HG03520 (cell line): Measurements from ENCODE around the gene P3H3.
A peak's percentile ranks its signal among the peaks of the same experiment; 100 is the strongest.

Experiments
- ATAC-seq: cut with Tn5 transposase; IDR thresholded peaks from one replicate; pipeline ENCODE4 v1.9.1; 2021; ENCODE audit warnings: mild to moderate bottlenecking, moderate library complexity; ENCODE audit not compliant: unreplicated experiment

P3H3 gene, protein sequence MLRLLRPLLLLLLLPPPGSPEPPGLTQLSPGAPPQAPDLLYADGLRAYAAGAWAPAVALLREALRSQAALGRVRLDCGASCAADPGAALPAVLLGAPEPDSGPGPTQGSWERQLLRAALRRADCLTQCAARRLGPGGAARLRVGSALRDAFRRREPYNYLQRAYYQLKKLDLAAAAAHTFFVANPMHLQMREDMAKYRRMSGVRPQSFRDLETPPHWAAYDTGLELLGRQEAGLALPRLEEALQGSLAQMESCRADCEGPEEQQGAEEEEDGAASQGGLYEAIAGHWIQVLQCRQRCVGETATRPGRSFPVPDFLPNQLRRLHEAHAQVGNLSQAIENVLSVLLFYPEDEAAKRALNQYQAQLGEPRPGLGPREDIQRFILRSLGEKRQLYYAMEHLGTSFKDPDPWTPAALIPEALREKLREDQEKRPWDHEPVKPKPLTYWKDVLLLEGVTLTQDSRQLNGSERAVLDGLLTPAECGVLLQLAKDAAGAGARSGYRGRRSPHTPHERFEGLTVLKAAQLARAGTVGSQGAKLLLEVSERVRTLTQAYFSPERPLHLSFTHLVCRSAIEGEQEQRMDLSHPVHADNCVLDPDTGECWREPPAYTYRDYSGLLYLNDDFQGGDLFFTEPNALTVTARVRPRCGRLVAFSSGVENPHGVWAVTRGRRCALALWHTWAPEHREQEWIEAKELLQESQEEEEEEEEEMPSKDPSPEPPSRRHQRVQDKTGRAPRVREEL

DNA sequence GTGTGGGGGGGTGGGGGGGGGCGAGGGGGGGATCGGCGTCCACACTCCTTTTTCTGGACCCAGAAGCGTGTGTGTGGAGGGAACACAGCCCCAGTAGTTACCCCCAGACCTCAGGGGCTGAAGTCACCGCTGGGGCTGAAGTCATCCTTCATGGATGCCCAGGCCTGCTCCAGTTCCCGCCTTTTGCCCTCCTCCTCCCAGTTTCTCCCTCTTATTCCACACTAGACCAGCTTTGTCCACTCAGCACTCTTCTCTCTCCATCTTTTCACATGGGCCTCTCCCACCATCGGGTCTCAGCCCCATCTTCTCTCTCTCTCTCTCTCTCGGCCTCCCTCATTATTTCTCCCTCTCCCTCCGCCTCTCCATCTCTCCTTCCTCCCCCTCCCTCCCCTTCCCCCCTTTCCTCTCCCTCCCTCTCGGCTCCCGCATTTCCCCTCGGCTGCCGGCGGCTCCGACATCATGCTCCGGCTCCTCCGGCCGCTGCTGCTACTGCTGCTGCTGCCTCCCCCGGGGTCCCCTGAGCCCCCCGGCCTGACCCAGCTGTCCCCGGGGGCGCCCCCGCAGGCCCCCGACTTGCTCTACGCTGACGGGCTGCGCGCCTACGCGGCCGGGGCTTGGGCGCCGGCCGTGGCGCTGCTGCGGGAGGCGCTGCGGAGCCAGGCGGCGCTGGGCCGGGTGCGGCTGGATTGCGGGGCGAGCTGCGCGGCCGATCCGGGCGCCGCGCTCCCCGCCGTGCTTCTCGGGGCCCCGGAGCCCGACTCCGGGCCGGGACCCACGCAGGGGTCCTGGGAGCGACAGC, at the start of gene P3H3:
P3H3 (plus strand) TSS at position 426 of the 799 bp plus-strand sequence; CDS start at position 460, 34 bp downstream.
- no peak for ATAC-seq

DNA sequence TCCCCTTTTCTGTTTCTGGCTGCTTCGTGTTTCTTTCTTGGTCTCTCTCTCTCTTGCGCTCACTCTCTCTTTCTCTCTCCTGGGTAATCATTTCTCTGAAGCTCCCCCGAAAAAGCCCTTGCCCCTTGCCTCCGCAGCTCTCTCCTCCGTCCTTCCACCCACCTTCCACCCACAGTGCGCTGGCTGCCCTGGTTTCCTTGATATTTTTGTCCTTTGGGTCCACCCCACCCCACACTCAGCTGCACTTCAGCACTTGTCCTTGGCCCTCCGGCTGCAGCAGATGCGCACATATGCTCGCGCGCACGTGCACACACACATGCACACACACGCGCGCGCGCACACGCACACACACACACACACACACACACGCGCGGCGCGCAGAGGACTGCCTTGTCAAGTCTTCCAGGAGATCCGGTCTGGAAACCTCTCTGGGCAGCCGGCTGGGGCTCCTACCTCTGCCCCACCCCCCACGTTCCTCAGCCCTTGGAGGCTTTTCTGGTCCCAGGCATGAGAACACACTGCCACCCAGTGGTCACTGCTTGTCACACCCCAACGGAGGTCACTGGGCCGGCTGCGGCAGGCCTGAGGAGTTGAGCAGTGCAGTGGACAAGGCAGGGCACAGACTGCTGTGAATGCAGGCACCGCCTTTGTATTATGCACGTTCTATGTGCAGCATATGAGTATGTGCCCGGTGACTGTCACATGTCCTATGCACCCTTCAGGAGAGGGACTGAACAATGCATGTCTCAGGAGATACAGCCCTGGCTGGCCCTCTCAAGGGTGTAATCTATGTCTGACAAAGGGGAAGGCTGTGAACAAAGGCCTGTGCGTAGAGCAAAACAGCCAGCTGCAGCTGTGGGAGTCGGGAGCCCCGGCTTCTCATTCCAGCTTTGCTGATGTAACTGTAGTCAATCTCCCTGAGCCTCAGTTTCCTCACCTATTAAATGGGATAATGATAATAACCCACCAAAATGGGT, 49.3 kb upstream of the P3H3 start:
- peak; percentile 75 for ATAC-seq

DNA sequence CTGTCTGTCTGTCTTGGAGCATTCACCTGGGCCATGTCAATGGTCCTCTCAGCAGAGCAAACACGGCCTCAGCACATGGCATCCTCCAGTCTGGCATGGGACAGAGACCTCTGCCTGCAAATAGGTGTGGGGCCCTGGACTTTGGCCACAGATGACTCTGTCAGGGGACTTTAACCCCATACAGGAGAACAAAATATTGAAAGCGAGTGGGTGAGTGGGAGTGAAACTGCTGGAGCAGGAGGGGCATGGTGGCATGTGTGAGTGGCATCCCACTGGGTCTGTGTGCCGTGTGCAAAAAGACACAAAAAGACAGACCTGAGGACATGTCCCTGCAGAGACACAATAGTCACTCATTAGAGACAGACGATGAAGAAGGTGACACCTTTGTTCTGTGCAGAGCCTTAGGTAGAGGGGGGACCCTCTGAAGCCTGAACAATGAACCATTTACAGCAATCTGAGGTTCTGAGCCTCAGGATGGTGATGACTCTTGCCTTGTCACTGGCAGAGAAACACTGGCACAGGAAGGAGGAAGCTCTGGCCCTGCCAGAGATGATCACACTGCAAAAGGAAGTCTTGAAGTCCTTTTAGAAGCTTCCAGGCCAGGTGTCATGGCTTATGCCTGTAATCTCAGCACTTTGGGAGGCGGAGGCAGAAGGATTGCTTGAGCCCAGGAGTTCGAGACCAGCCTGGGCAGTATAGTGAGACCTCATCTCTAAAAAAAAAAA, 48.3 kb upstream of the P3H3 start:
- ATAC-seq, result no peak

DNA sequence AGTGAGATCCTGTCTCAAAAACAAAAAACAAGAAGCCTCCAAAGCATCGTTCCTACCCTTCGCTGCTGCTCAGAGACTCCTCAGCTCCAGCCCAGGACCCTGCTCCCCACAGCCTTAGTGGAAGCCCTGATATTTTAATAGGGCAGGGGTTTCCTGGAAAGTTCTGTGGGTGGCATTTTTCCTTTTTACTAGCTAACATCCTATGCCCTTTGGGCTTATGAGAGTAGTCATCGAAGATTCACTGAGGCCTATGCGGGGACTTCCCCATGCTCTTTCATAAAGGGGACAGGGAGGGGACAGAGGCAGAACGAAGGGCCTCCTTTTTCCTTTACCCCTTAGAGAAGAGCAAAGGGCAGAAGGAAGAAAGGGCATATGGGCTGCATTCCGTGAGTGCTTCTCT, 47.6 kb upstream of the P3H3 start:
- no peak for ATAC-seq

DNA sequence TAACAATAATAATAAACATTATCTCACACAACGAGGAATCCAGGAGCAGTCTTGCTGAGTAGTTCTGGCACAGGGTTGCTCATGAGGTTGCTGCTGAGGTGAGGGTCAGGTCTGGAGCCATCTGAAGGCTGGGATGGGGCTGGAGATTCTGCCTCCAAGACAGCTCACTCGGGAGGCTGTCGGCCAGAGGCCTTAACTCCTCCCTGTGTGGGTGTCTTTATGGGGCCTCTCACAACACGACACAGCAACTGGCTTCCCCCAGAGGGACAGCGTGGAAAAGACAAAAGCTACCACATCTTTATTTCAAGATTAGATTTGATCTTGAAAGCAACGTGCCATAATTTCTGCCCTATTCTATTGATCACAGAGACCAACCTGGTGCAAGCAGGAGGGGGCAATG, 46.1 kb upstream of the P3H3 start:
- ATAC-seq, result no peak

DNA sequence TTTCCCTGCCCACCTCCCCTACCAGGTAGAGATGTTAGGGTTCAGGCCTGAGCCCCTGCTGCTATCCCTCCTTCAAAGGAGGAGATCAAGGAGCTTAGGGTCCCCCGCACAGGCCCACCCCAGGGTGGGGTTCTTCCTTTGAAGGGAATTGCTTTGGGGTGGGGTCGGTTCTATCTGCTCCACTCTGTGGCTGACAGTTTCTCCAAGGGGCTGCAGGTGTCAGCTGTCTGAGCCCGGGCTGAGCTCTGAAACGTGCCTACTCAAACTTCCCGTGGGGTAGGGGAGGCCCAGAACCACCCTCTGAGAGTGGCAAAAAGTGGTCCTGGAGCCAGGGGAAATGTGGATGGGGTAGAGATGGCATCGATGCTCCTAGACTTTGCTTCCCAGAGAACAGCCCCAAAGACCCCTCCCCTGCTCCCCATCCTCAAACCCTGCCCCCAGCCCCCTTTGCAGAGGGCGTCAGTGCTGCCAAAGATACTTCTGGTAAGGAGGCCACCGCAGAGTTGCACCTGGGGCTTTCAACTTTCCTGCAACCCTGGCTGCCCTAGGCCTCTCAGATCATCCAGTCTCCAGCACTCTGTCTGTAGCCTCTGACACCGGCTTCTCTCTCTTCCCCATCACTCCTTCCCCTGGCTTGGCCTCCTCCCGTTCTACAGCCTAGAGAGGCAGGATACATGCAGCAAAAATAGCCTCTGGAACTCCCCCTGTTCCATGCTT, 45.2 kb upstream of the P3H3 start:
- no peak for ATAC-seq

DNA sequence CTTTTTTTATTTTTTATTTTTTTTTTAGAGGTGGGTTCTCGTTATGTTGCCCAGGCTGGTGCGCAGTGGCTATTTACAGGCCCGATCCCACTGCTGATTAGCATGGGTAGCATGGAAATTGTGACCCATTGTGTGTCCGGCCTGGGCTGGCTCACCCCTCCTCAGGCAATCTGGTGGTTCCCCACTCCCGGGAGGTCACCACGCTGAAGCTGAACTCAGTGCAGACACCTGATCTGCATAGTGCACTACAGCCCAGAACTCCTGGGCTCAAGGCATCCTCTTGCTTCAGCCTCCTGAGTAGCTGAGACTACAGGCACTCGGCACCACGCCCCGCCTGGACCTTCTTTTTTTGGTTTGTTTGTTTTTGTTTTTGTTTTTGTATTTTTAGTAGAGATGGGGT, 44.4 kb upstream of the P3H3 start:
- no peak for ATAC-seq

DNA sequence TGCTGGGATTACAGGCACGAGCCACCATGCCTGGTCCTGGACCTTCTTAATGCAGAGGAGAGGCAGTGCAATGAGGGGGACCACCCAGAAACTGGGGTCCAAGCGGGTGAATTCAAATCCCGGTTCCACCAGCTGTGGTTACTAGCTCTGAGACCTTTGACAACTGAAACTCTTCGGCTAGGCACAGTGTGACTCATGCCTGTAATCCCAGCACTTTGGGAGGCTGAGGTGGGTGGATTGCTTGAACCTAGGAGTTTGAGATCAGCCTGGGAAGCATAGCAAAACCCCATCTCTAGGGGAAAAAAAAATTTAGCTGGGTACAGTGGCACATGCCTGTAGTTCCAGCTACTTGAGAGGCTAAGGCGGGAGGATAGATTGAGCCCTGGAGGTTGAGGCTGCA, 43.9 kb upstream of the P3H3 start:
- ATAC-seq, result no peak

DNA sequence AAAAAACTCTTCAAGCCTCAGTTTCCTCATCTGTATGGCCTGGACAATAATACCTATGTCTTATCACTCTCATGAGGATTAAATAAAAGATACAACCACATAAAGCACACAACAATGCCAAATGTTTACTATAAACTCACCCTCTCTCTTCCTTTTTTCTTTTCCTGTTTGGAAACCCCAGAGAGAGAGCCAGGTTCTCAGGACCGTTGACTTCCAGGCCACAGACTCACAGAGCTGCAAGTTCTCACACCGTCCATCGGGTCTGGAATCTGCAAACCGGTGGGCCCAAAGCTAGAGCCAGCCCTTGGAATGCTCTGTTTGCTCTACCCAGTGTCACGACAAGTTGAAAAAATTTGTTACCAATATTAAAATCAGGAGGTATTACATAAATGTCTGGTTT, 43.4 kb upstream of the P3H3 start:
- ATAC-seq, result no peak

DNA sequence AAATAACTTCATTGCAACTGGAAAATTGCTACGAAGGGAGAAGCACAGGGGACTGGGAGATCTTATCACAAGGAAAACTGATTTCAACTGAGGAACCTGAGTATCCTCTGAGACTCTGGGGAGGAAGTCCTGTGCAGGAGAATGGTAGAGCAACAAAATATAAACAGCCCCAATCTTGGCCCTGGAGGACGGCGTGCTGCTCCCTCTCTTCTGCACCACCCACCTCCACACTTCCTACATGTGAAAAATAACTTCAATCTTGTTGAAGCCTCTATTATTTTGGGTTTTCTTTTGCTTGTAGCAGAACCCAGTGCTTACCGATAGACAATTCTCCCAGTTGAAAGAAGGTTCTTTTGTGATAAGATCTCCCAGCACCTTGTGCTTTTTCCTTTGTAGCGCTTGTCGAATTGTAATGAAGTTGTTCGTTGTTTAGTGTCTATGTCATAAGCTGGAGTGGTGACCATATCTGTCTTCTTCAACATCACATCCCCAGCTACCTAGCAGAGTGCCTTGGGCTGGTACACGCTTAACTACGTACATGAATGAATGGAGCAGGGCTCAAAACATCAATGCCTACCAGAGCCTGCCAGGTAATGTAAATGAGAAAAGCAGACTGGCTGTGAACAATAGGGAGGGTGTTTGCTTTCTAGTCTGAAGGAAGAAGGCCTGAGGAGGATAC, 41.7 kb upstream of the P3H3 start:
- ATAC-seq, result no peak

DNA sequence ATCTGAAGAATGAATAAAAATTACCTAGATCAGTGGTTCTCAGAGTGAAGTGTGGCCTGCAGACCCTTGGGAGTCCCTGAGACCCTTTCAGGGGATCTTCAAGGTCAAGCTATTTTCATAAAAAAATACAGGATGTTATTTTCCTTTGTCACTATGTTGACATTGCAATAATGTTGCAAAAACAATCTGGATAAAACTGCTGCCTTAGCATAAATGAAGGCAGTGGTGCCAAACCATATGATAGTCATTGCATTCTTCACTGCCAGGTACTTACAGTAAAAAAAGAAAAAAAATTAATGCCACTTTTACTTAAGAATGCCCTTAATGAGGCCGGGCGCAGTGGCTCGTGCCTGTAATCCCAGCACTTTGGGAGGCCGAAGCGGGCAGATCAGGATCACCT, 40.9 kb upstream of the P3H3 start:
- ATAC-seq, result no peak

DNA sequence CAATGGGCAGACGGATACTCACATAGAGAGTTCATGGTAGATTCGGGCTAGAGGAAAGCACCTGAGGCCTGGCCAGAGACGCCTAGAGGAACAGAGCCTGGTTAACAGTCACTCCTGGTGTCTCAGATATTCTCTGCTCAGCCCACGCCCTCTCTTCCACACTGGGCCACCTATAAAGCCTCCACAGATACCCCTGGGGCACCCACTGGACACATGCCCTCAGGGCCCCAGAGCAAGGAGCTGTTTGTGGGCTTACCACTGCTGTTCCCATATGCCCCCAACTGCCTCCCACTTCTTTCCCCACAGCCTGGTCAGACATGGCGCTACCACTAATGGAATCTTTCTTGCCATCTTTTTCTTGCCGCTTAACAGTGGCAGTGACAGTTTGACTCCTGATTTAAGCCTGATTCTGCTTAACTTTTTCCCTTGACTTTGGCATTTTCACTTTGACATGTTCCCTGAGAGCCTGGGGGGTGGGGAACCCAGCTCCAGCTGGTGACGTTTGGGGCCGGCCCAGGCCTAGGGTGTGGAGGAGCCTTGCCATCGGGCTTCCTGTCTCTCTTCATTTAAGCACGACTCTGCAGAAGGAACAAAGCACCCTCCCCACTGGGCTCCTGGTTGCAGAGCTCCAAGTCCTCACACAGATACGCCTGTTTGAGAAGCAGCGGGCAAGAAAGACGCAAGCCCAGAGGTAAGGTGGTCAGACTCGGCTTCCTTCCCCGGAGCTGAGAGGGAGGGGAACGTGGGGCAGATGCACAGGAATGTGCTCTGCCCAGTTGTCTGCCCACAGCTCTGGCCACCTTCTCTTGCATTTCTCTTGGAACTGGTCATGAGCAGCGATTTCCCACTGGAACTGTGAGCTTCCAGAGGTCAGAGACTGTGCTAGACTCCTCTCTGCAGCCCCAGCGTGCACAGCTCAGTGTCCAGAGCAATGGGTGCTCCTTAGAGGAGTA, 39.0 kb upstream of the P3H3 start, which contains the start of gene CD4:
CD4 (plus strand) TSS at position 557 of the 953 bp plus-strand sequence. CDS start 10,611 bp downstream, outside the sequence.
- ATAC-seq, result no peak

DNA sequence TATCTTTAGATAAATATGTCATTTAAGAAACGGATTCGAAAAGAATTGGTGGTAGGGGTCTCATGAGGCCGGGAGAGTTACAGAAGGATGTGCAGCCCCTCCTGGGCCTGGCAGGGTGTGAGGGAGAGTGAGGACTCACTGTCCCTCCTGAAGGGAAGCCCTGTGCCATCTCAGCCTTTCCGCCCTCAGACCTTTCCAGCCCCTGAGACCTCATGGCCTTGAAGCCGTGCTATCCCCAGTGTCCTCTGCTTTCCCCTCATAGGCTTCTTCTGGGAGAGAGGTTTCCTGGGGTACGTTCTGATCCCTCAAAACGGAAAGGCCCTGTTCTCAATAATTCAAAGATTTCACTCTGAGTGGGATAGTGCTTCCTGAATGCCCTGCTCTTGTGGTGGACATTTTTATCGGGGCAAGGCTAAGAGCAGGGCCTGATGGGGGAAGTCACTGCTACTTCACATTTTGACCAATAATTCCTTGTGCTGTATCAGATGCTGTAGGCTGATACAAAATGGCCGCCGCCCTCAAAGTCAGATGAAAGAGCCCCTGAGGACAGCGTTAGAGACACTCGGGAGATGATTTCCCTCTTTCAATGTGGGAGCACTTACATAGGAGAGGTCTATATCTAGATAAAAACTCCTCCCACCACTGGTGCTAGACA, 37.6 kb upstream of the P3H3 start:
- ATAC-seq, result no peak

DNA sequence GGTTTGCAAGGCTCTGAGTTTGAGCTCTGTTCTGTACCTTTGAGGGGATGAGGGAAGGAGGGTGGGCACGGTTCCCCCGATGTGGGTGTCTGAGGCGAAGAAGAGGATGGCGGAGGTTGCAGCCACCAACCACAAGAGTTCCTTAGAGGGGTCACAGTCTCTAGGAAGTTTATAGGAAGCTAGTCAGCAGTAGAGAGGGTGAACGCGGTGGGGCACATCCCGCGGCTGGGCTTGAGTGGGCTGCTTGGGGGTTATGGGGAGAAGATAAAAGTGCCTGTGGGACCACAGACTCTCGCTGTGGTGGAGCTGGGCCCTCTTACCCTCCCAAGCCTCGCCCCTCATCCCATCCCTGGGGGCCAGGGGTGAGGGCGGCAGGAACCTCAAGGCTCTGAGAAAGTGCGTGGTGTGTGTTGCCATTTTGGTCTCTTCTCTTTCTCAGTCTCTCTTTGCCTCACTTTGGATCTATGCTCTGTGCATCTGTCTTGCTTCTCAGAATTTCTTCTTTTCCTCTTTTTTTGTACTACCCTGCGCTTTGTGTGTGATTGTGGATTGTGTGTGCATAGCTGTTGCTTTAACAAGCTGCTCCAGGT, 36.2 kb upstream of the P3H3 start:
- no peak for ATAC-seq

DNA sequence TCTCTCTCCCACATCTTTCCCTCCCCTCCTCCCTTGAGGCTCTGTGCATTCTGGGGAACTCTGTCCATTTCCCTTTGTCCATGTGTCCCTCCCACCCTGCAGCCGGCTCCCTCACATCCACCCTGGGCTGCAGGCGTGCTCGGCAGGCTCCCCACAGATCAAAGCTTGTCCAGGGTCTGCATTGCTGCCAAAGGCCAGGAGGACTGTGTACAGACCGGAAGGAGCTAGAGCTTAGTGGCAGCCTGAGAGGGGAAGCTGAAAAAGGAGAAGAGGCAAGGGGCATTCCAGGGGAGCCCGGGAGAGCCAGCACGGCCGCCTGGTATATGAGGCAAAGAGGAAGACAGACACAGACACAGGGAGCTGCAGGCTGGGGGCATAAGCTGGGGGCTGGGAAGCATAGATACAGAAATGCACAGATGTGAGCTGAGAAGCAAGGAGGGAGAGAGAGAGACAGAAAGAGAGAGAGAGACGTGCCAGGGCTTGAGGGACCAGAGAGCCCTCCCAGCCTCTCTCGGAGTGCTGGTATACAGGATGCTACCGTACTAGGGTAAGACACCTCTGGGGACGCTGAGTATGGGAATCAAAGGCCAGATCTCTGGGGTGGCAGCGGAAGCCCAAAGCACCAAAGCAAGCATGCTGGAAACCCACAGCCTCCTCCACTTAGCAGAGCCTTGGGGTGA, 35.5 kb upstream of the P3H3 start:
- ATAC-seq, result no peak

DNA sequence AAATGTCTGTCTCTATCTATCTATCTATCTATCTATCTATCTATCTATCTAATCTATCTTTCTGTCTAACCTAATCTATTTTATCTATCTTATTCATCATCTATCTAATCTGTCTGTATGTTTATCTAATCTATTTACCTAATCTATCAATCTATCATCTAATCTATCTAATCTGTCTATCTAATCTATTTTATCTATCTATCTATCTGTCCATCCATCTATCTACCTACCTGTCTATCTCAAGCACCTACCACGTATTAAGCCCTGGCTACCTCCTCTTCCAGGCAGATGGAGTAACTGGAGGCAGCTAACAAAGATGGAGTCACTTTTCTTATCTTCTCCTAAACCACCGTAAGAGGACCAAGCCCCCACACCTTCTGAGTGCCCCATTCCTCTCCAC, 33.1 kb upstream of the P3H3 start:
- no peak for ATAC-seq
